Prostate gland (tissue), 2 donors: ENCODE results near the gene SH2D4B. TPM values are rescaled to one million over a fixed set of nuclear protein-coding genes. Genes with fewer than 3 reads are reported as not detected.

Experiments used
- DNase-seq: peaks from one replicate; pipeline ENCODE4 v3.0.0-alpha.2; 2019; ENCODE audit warnings: low spot score
- H3K27ac ChIP-seq, 2 donors: fragments of 200-600 bp; sonication (generic); 2 replicates each; pipeline ENCODE4 v1.5.1; 2017 to 2019
- H3K27me3 ChIP-seq: fragments of 200-600 bp; sonication (generic); replicated peaks from 2 replicates; pipeline ENCODE4 v1.5.1; 2019; ENCODE audit not compliant: insufficient read depth
- H3K36me3 ChIP-seq, 2 donors: fragments of 200-600 bp; sonication (generic); 1 replicate in 1 of 2; 2 replicates in 1 of 2; pipeline versions ENCODE4 v1.5.1 to v1.8.1; 2017 to 2019
- H3K4me1 ChIP-seq: fragments of 200-600 bp; sonication (generic); replicated peaks from 2 replicates; pipeline ENCODE4 v1.5.1; 2019
- H3K4me3 ChIP-seq, 2 donors: fragments of 200-600 bp; sonication (generic); 2 replicates each; pipeline ENCODE4 v1.5.1; 2017 to 2019
- H3K9me3 ChIP-seq: fragments of 200-600 bp; sonication (generic); 2 replicates; pipeline ENCODE4 v1.5.1; 2017
- POLR2A ChIP-seq: fragments of 450-650 bp; IDR thresholded peaks from one replicate; pipeline ENCODE4 v1.6.1; 2016; ENCODE audit warnings: antibody characterized with exemption, mild to moderate bottlenecking
- POLR2AphosphoS5 ChIP-seq: sonication (generic); formaldehyde crosslinking; IDR thresholded peaks from one replicate; pipeline ENCODE4 v1.6.1; 2017; ENCODE audit warnings: antibody characterized with exemption
- WGBS: methylation state at CpG from one replicate; pipeline ENCODE4 v1.1.5; 2018; 5-methylcytosine and 5-hydroxymethylcytosine counted together
- intact Hi-C: fragments of 100-400 bp; cut with DNase I; formaldehyde crosslinking; loops from one replicate; pipeline ENCODE4 v1.14.2; 2022
- total RNA-seq, 2 donors: library from RNA; depleted of rRNA; stranded (reverse); fragments of >200 nt; gene quantifications; one replicate each; pipeline ENCODE4 v1.1.0, GENCODE V29; 2016
- TF ChIP-seq, protein P1 (sequence below), 4 experiments: fragments of 200-600 bp in 2 of 4; fragments of 450-650 bp in 2 of 4; sonication (generic) in 2 of 4; IDR thresholded peaks; 1 replicate in 3 of 4; 2 replicates in 1 of 4; pipeline ENCODE4 v1.5.1; 2016 to 2019; ENCODE audit warnings: antibody characterized with exemption in 4 of 4, mild to moderate bottlenecking in 2 of 4, moderate library complexity in 2 of 4

Gene SH2D4B
- total RNA-seq, 2 donors from 2014 or later, result 0.40 TPM; not detected in 1

DNA sequence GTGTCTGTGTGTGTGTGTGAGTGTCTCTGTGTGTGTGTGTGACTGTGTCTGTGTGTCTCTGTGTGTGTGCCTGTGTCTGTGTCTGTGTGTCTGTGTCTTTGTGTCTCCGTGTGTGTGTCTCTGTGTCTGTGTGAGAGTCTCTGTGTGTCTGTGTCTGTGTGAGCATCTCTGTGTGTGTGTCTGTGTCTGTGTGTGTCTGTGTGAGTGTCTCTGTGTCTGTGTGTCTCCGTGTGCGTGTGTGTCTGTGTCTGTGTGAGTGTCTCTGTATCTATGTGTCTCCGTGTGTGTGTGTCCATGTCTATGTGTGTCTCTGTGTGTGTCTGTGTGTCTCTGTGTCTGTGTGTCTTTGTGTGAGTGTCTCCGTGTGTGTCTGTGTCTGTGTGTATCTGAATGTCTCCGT lies 120.4 kb downstream of the SH2D4B start:
- TF ChIP-seq, protein P1, sequence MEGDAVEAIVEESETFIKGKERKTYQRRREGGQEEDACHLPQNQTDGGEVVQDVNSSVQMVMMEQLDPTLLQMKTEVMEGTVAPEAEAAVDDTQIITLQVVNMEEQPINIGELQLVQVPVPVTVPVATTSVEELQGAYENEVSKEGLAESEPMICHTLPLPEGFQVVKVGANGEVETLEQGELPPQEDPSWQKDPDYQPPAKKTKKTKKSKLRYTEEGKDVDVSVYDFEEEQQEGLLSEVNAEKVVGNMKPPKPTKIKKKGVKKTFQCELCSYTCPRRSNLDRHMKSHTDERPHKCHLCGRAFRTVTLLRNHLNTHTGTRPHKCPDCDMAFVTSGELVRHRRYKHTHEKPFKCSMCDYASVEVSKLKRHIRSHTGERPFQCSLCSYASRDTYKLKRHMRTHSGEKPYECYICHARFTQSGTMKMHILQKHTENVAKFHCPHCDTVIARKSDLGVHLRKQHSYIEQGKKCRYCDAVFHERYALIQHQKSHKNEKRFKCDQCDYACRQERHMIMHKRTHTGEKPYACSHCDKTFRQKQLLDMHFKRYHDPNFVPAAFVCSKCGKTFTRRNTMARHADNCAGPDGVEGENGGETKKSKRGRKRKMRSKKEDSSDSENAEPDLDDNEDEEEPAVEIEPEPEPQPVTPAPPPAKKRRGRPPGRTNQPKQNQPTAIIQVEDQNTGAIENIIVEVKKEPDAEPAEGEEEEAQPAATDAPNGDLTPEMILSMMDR (IDR thresholded peaks at IDR 0.05), result no peak
- TF ChIP-seq POLR2A (no peak), POLR2AphosphoS5 (no peak)
- intact Hi-C loops, result no loop called here
- Histone ChIP-seq H3K36me3 (no peaks in the 10 kb centered on the region), H3K4me3 (no peak overlapping the region), H3K4me1 (no peaks in the 10 kb centered on the region), H3K9me3 (no peaks in the 10 kb centered on the region), H3K27me3 (no peaks in the 10 kb centered on the region), H3K27ac (no peak overlapping the region)
- DNase-seq, result no peak
- 93% methylated on average over 6 of the region's 6 CpGs for WGBS

DNA sequence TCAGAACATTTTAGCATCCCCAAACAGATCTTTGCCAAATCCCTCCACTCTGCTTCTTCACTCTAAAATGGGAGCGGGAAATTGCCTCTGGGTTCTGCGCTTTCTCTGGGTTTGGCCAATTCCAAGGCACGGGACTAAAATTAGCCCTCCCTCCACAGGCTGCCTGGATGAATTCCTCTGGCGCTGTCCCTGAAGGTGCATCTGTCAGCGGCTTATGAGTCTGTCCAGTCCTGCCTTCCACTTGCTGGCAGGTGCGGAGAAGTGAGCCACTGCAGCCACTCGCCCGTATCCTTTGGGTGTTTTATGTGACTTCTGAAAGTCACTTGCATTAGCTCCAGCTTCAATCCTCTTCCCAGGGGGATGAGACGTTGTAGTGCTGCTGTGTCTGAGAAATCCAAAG lies 121.6 kb downstream of the SH2D4B start:
- H3K27me3 ChIP-seq, result no peaks in the 10 kb centered on the region
- no peak overlapping the region for H3K27ac ChIP-seq
- WGBS, result 87% methylated on average over 9 of the region's 9 CpGs
- H3K9me3 ChIP-seq, result no peaks in the 10 kb centered on the region
- DNase-seq, result no peak
- H3K4me3 ChIP-seq, result no peak overlapping the region
- H3K36me3 ChIP-seq, result no peaks in the 10 kb centered on the region
- no peaks in the 10 kb centered on the region for H3K4me1 ChIP-seq
- intact Hi-C loops, result no loop called here
- TF ChIP-seq, protein P1 (IDR thresholded peaks at IDR 0.05), result no peak
- TF ChIP-seq POLR2A, result no peak
- TF ChIP-seq POLR2AphosphoS5, result no peak

GRCh38 chr10:80660266-80660665 lies 122.6 kb downstream of the SH2D4B start:
- TF ChIP-seq POLR2A (no peak), POLR2AphosphoS5 (no peak)
- TF ChIP-seq, protein P1 (IDR thresholded peaks at IDR 0.05), result no peak
- intact Hi-C loops, result loop anchor here (10.0 kb wide), 1 partner anchor 265 kb away; no protein-coding TSS in a partner anchor
- DNase-seq, result no peak

DNA sequence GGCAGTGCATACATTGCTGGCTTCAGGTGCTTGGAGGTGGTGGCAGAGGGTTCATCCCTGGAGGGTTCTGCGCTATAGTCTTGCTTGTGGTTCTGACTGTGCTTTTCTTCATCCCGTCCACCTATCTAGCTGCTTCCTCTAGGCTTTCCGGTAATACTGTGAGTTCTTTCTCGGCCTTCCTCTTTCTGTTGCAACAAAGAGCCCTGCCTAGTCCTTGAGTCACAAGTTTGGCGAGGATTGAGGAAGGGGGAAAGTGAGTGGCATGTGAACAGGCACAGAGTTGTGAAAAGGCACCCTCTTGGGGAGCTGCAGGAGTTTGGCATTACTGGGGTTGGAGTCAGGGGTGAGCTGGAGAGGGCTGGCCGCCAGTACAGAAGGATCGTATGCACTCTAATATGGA lies 123.0 kb downstream of the SH2D4B start:
- Histone ChIP-seq H3K4me3 (no peak overlapping the region), H3K4me1 (no peaks in the 10 kb centered on the region), H3K9me3 (no peaks in the 10 kb centered on the region), H3K36me3 (no peaks in the 10 kb centered on the region), H3K27ac (no peak overlapping the region), H3K27me3 (no peaks in the 10 kb centered on the region)
- TF ChIP-seq, protein P1 (IDR thresholded peaks at IDR 0.05), result no peak
- TF ChIP-seq POLR2A (no peak), POLR2AphosphoS5 (no peak)
- DNase-seq, result no peak
- intact Hi-C loops, result loop anchor here (10.0 kb wide), 1 partner anchor 264 kb away; no protein-coding TSS in a partner anchor
- 83% methylated on average over 7 of the region's 7 CpGs for WGBS

More at GRCh38 chr10:80660266-80660665, 122.6 kb downstream of the SH2D4B start:
- no peaks in the 10 kb centered on the region for H3K9me3 ChIP-seq
- no peak overlapping the region for H3K27ac ChIP-seq
- no peaks in the 10 kb centered on the region for H3K36me3 ChIP-seq
- H3K4me3 ChIP-seq, result no peak overlapping the region
- H3K4me1 ChIP-seq, result no peaks in the 10 kb centered on the region
- WGBS, result 78% methylated on average over 7 of the region's 7 CpGs
- no peaks in the 10 kb centered on the region for H3K27me3 ChIP-seq

GRCh38 chr10:80661526-80661925 lies 123.8 kb downstream of the SH2D4B start:
- 98% methylated on average over 3 of the region's 3 CpGs for WGBS
- no peaks in the 10 kb centered on the region for H3K36me3 ChIP-seq

More at GRCh38 chr10:80661526-80661925, 123.8 kb downstream of the SH2D4B start:
- no peak overlapping the region for H3K4me3 ChIP-seq
- no peaks in the 10 kb centered on the region for H3K9me3 ChIP-seq
- H3K4me1 ChIP-seq, result no peaks in the 10 kb centered on the region
- intact Hi-C loops, result loop anchor here (10.0 kb wide), 1 partner anchor 263 kb away; no protein-coding TSS in a partner anchor
- H3K27ac ChIP-seq, result no peak overlapping the region
- TF ChIP-seq POLR2AphosphoS5 (no peak), POLR2A (no peak)
- TF ChIP-seq, protein P1 (IDR thresholded peaks at IDR 0.05), result no peak
- no peak for DNase-seq
- H3K27me3 ChIP-seq, result no peaks in the 10 kb centered on the region
